Stimulated activated CD4-positive, alpha-beta T cell treated with anti-CD3 and anti-CD28 coated beads, Interleukin-4, amount 100 ng/mL, for 1 hour (primary cell): ENCODE results near the gene TMEM95.
"Not testable (repeated sequence)": the region's sequence is repeated elsewhere in the genome, so short reads cannot be mapped to it uniquely, and the experiment has no call there.

Experiments used
- DNase-seq: peaks from one replicate; pipeline ENCODE4 v3.0.0-alpha.2; 2020

Gene TMEM95

GRCh38 chr17:7324438-7324779, 30.5 kb upstream of the TMEM95 start:
- no peak for DNase-seq

- DNase-seq, result no peak
Observed at GRCh38 chr17:7325031-7325528, 29.9 kb upstream of the TMEM95 start.

GRCh38 chr17:7326186-7326585, 28.8 kb upstream of the TMEM95 start:
- no peak for DNase-seq

- DNase-seq, result no peak
Observed at GRCh38 chr17:7327056-7327455, 27.9 kb upstream of the TMEM95 start.

- DNase-seq, result no peak
Observed at GRCh38 chr17:7327501-7327900, 27.5 kb upstream of the TMEM95 start.

- no peak for DNase-seq
Observed at GRCh38 chr17:7328009-7328408, 26.9 kb upstream of the TMEM95 start.

GRCh38 chr17:7328840-7329373, 26.0 kb upstream of the TMEM95 start, which contains the start of gene NEURL4:
TSS of gene NEURL4 (minus strand) at chr17:7329335. CDS start at chr17:7329312, 23 bp downstream.
- no peak for DNase-seq

- peak; percentile 94 for DNase-seq
Observed at GRCh38 chr17:7329374-7329996, 25.5 kb upstream of the TMEM95 start.

GRCh38 chr17:7329997-7330637, 24.8 kb upstream of the TMEM95 start:
- peak; percentile 76 for DNase-seq

- no peak for DNase-seq
Observed at GRCh38 chr17:7330638-7331015, 24.3 kb upstream of the TMEM95 start.

GRCh38 chr17:7332111-7332510, 22.8 kb upstream of the TMEM95 start:
- no peak for DNase-seq

- not testable (repeated sequence) for DNase-seq
Observed at GRCh38 chr17:7332600-7333069, 22.3 kb upstream of the TMEM95 start.

GRCh38 chr17:7334938-7335538, 19.9 kb upstream of the TMEM95 start:
- DNase-seq, result no peak

GRCh38 chr17:7335765-7336164, 19.2 kb upstream of the TMEM95 start:
- DNase-seq, result not testable (repeated sequence)

GRCh38 chr17:7336240-7337175, 18.4 kb upstream of the TMEM95 start, which contains the start of gene ACAP1:
TSS of gene ACAP1 (plus strand) at chr17:7336529. CDS start at chr17:7336735, 206 bp downstream.
- peak; percentile 83 for DNase-seq

- DNase-seq, result not testable (repeated sequence)
Observed at GRCh38 chr17:7337600-7337999, 17.4 kb upstream of the TMEM95 start.

GRCh38 chr17:7340179-7340578, 14.8 kb upstream of the TMEM95 start:
- no peak for DNase-seq

- DNase-seq, result no peak
Observed at GRCh38 chr17:7341842-7342241, 13.1 kb upstream of the TMEM95 start.

- DNase-seq, result no peak
Observed at GRCh38 chr17:7343250-7343649, 11.7 kb upstream of the TMEM95 start.

GRCh38 chr17:7346761-7347614, 8.0 kb upstream of the TMEM95 start:
- no peak for DNase-seq

- no peak for DNase-seq
Observed at GRCh38 chr17:7347630-7348477, 7.1 kb upstream of the TMEM95 start.
